IMR-90 (cell line): ENCODE results near the gene CD1D. TPM values are rescaled to one million over a fixed set of nuclear protein-coding genes. Genes with fewer than 3 reads are reported as not detected.

Experiments used
- ATAC-seq: fragments of 200-7000 bp; cut with Tn5 transposase; 2 replicates; pipeline ENCODE4 v1.9.1; 2020; ENCODE audit warnings: low read depth, mild to moderate bottlenecking, moderate library complexity
- BruUV-seq: library from RNA; stranded (reverse); fragments of 400-500 nt; replicated peaks from 2 replicates; lab custom pipeline; 2021; lab: Mats Ljungman, UMichigan
- CTCF ChIA-PET: fragments of 300-600 bp; formaldehyde crosslinking; extraction: SDS; loops from one replicate; lab custom pipeline; 2021; ENCODE audit warnings: antibody characterized with exemption; lab: Yijun Ruan, JAX
- POLR2A ChIA-PET: fragments of 300-600 bp; sonication (Branson Sonifier 250); formaldehyde crosslinking; loops from one replicate; lab custom pipeline; 2022; ENCODE audit warnings: antibody characterized with exemption; ENCODE audit not compliant: unreplicated experiment; lab: Charles Lee
- DNase-seq: peaks from one replicate; pipeline ENCODE4 v3.0.0; 2013
- H2AFZ ChIP-seq: replicated peaks from 2 replicates; pipeline ENCODE3; 2013; ENCODE audit warnings: low read length, mild to moderate bottlenecking; ENCODE audit not compliant: poor library complexity
- H2AK5ac ChIP-seq: 2 replicates; pipeline ENCODE4 v1.6.1; 2013; ENCODE audit warnings: low read depth, low read length, inconsistent platforms
- H2AK9ac ChIP-seq: replicated peaks from 2 replicates; pipeline ENCODE3; 2013; ENCODE audit warnings: mild to moderate bottlenecking, low read depth, low read length, moderate library complexity; ENCODE audit not compliant: poor library complexity
- H2BK120ac ChIP-seq: 2 replicates; pipeline ENCODE4 v1.6.1; 2013; ENCODE audit warnings: low read depth, low read length, inconsistent platforms
- H2BK15ac ChIP-seq: 3 replicates; pipeline ENCODE4 v1.6.1; 2013; ENCODE audit warnings: low read depth, low read length, inconsistent platforms
- H2BK20ac ChIP-seq: 2 replicates; pipeline ENCODE4 v1.6.1; 2013; ENCODE audit warnings: low read depth, mild to moderate bottlenecking, inconsistent platforms, low read length, moderate library complexity
- H2BK5ac ChIP-seq: 2 replicates; pipeline ENCODE4 v1.6.1; 2013; ENCODE audit warnings: mild to moderate bottlenecking, low read depth, low read length, inconsistent platforms; ENCODE audit not compliant: poor library complexity, severe bottlenecking
- H3K14ac ChIP-seq: replicated peaks from 2 replicates; pipeline ENCODE4 v1.6.1; 2013; ENCODE audit warnings: low read depth, low read length, inconsistent platforms
- H3K18ac ChIP-seq: 2 replicates; pipeline ENCODE4 v1.6.1; 2013; ENCODE audit warnings: low read depth, low read length, control low read depth
- H3K23ac ChIP-seq: 2 replicates; pipeline ENCODE4 v1.6.1; 2013; ENCODE audit warnings: low read depth, low read length, inconsistent platforms
- H3K27ac ChIP-seq: 2 replicates; pipeline ENCODE4 v1.5.1; 2013; ENCODE audit warnings: mild to moderate bottlenecking, control low read depth, low read length; ENCODE audit not compliant: insufficient read depth
- H3K27me3 ChIP-seq: 2 replicates; pipeline ENCODE4 v1.6.1; 2013; ENCODE audit warnings: low read length; ENCODE audit not compliant: control insufficient read depth, insufficient read depth
- H3K36me3 ChIP-seq: 2 replicates; pipeline ENCODE4 v1.6.1; 2013; ENCODE audit warnings: low read length, mixed read lengths; ENCODE audit not compliant: control insufficient read depth, insufficient read depth
- H3K4ac ChIP-seq: 2 replicates; pipeline ENCODE4 v1.6.1; 2013; ENCODE audit warnings: low read depth, low read length, inconsistent platforms
- H3K4me1 ChIP-seq: 2 replicates; pipeline ENCODE4 v1.6.1; 2013; ENCODE audit warnings: low read length, mixed read lengths; ENCODE audit not compliant: control insufficient read depth, insufficient read depth
- H3K4me2 ChIP-seq: 2 replicates; pipeline ENCODE4 v1.6.1; 2013; ENCODE audit warnings: low read depth, mild to moderate bottlenecking, control low read depth, low read length, moderate library complexity
- H3K4me3 ChIP-seq: 2 replicates; pipeline ENCODE4 v1.5.1; 2013; ENCODE audit warnings: low read depth, mild to moderate bottlenecking, control low read depth, low read length, moderate library complexity; ENCODE audit not compliant: insufficient read depth
- H3K56ac ChIP-seq: 2 replicates; pipeline ENCODE4 v1.6.1; 2013; ENCODE audit warnings: low read length, inconsistent platforms; ENCODE audit not compliant: insufficient read depth; ENCODE audit errors: extremely low read depth
- H3K79me1 ChIP-seq, 2 experiments: 2 replicates each; pipeline ENCODE4 v1.6.1; 2013; ENCODE audit warnings: low read length in 2 of 2, inconsistent platforms in 1 of 2, low read depth in 1 of 2
- H3K9ac ChIP-seq: 2 replicates; pipeline ENCODE4 v1.6.1; 2013; ENCODE audit warnings: low read depth, low read length, control low read depth
- H3K9me1 ChIP-seq: 2 replicates; pipeline ENCODE4 v1.6.1; 2013; ENCODE audit warnings: low read length, inconsistent platforms; ENCODE audit not compliant: insufficient read depth
- H3K9me3 ChIP-seq: 2 replicates; pipeline ENCODE4 v1.6.1; 2013; ENCODE audit warnings: low read length; ENCODE audit not compliant: control insufficient read depth, insufficient read depth
- H4K20me1 ChIP-seq: 2 replicates; pipeline ENCODE4 v1.6.1; 2013; ENCODE audit warnings: low read length, inconsistent platforms; ENCODE audit not compliant: insufficient read depth
- H4K5ac ChIP-seq: 2 replicates; pipeline ENCODE4 v1.6.1; 2013; ENCODE audit warnings: mild to moderate bottlenecking, low read depth, low read length, control low read depth
- H4K8ac ChIP-seq, 2 experiments: 2 replicates each; pipeline ENCODE4 v1.6.1; 2013; ENCODE audit warnings: low read depth in 2 of 2, low read length in 2 of 2, control low read depth in 1 of 2, inconsistent platforms in 1 of 2
- H4K91ac ChIP-seq: 2 replicates; pipeline ENCODE4 v1.6.1; 2013; ENCODE audit warnings: low read depth, low read length, inconsistent platforms; ENCODE audit not compliant: insufficient read depth
- CEBPB ChIP-seq: IDR thresholded peaks from 2 replicates; pipeline ENCODE4 v1.6.1; 2012; ENCODE audit warnings: low read depth, low read length, improper control_type of control experiment
- CHD1 ChIP-seq: IDR thresholded peaks from 2 replicates; pipeline ENCODE4 v1.6.1; 2012; ENCODE audit warnings: low read depth, low read length, improper control_type of control experiment
- CTCF ChIP-seq: conservative IDR thresholded peaks from 2 replicates; pipeline ENCODE4 v1.5.1; 2012; ENCODE audit warnings: mild to moderate bottlenecking, low read depth, low read length, improper control_type of control experiment
- ELK1 ChIP-seq: fragments of 150-350 bp; IDR thresholded peaks from 2 replicates; pipeline ENCODE4 v1.6.1; 2016; ENCODE audit warnings: low read depth, mild to moderate bottlenecking, low read length, moderate library complexity, borderline replicate concordance
- FOS ChIP-seq: fragments of 150-350 bp; IDR thresholded peaks from 2 replicates; pipeline ENCODE4 v1.6.1; 2016; ENCODE audit warnings: low read depth, low read length
- MAFK ChIP-seq: IDR thresholded peaks from 2 replicates; pipeline ENCODE4 v1.6.1; 2012; ENCODE audit warnings: low read depth, low read length, improper control_type of control experiment
- MAZ ChIP-seq: IDR thresholded peaks from 2 replicates; pipeline ENCODE4 v1.6.1; 2012; ENCODE audit warnings: low read depth, mild to moderate bottlenecking, low read length, improper control_type of control experiment, moderate library complexity, borderline replicate concordance
- MXI1 ChIP-seq: IDR thresholded peaks from 2 replicates; pipeline ENCODE4 v1.6.1; 2012; ENCODE audit warnings: low read depth, mild to moderate bottlenecking, low read length, moderate library complexity, borderline replicate concordance
- NFE2L2 ChIP-seq: fragments of 150-350 bp; IDR thresholded peaks from 2 replicates; pipeline ENCODE4 v1.6.1; 2016; ENCODE audit warnings: low read depth, mild to moderate bottlenecking, low read length
- RAD21 ChIP-seq: IDR thresholded peaks from 2 replicates; pipeline ENCODE4 v1.6.1; 2012; ENCODE audit warnings: low read length, improper control_type of control experiment
- RCOR1 ChIP-seq: IDR thresholded peaks from 2 replicates; pipeline ENCODE4 v1.6.1; 2012; ENCODE audit warnings: mild to moderate bottlenecking, low read length, improper control_type of control experiment; ENCODE audit not compliant: insufficient replicate concordance
- RFX5 ChIP-seq: IDR thresholded peaks from 2 replicates; pipeline ENCODE4 v1.8.0; 2012; ENCODE audit warnings: low read depth, mild to moderate bottlenecking, low read length, moderate library complexity
- SMC3 ChIP-seq: fragments of 150-350 bp; IDR thresholded peaks from 2 replicates; pipeline ENCODE4 v1.6.1; 2016; ENCODE audit warnings: low read depth, mild to moderate bottlenecking, antibody characterized with exemption, low read length, moderate library complexity
- USF2 ChIP-seq: fragments of 150-350 bp; IDR thresholded peaks from 2 replicates; pipeline ENCODE4 v1.6.1; 2017; ENCODE audit warnings: mild to moderate bottlenecking, antibody characterized with exemption, low read length, low read depth
- dilution Hi-C: fragments of 300-500 bp; cut with HindIII; formaldehyde crosslinking; loops from one replicate; pipeline ENCODE4 v1.14.3; 2018; ENCODE audit warnings: low sequenced_read_pairs; ENCODE audit not compliant: unreplicated experiment
- in situ Hi-C: fragments of 300-500 bp; cut with MboI; formaldehyde crosslinking; loops from 3 replicates; pipeline ENCODE4 v1.14.3; 2019; ENCODE audit warnings: low sequenced_read_pairs, inconsistent platforms, mixed read lengths
- intact Hi-C: fragments of 100-400 bp; cut with micrococcal nuclease; formaldehyde crosslinking; loops from 2 replicates; pipeline ENCODE4 v1.10.0; 2022
- polyA plus RNA-seq, 3 experiments: library from polyadenylated mRNA; depleted of rRNA; stranded (reverse); fragments of >200 nt; gene quantifications; 2 replicates each; pipeline ENCODE4 v1.2.3, GENCODE V29; 2012; ENCODE audit warnings: low replicate concordance in 1 of 3
- total RNA-seq: library from RNA; depleted of rRNA; stranded (reverse); fragments of >200 nt; gene quantifications from 2 replicates; pipeline ENCODE4 v1.2.3, GENCODE V29; 2012

Gene CD1D
- total and polyA plus RNA-seq, 2 of the 4 experiments (the other 2 are of a cell fraction): not detected

GRCh38 chr1:158196461-158196860 lies 15.8 kb downstream of the CD1D start:
- no peak overlapping the region for H2AFZ ChIP-seq
- no peak overlapping the region for H2AK5ac ChIP-seq
- intact Hi-C loops: no loop called here
- no TSS peak for BruUV-seq
- in situ Hi-C loops: no loop called here
- no peak overlapping the region for H3K9ac ChIP-seq
- no peaks in the 10 kb centered on the region for H3K36me3 ChIP-seq
- H3K79me1 ChIP-seq: no peaks in the 10 kb centered on the region
- ATAC-seq (no peak), DNase-seq (no peak)
- no peak overlapping the region for H3K4me2 ChIP-seq
- no peaks in the 10 kb centered on the region for H4K20me1 ChIP-seq
- H3K56ac ChIP-seq: no peak overlapping the region
- no peak overlapping the region for H2BK20ac ChIP-seq
- H2BK5ac ChIP-seq: no peak overlapping the region
- H3K9me3 ChIP-seq: no peaks in the 10 kb centered on the region
- no peak overlapping the region for H4K91ac ChIP-seq
- H3K4ac ChIP-seq: no peak overlapping the region
- H4K5ac ChIP-seq: no peak overlapping the region
- no peak overlapping the region for H3K27ac ChIP-seq
- dilution Hi-C loops: no loop called here
- H2AK9ac ChIP-seq: no peak overlapping the region
- no peak overlapping the region for H4K8ac ChIP-seq
- no peak overlapping the region for H3K14ac ChIP-seq
- no peak overlapping the region for H3K23ac ChIP-seq
- no peak overlapping the region for H2BK120ac ChIP-seq
- no peak overlapping the region for H3K4me3 ChIP-seq
- H3K4me1 ChIP-seq: no peaks in the 10 kb centered on the region
- TF ChIP-seq RCOR1: no peak
- no peak for TF ChIP-seq MXI1
- TF ChIP-seq NFE2L2: no peak
- TF ChIP-seq CTCF: no peak
- no peak for TF ChIP-seq USF2
- no peak for TF ChIP-seq CHD1
- TF ChIP-seq FOS: no peak
- TF ChIP-seq RAD21: no peak
- TF ChIP-seq CEBPB: no peak
- TF ChIP-seq RFX5: no peak
- no peak for TF ChIP-seq MAZ
- no peak for TF ChIP-seq MAFK
- no peak for TF ChIP-seq ELK1
- no peak for TF ChIP-seq SMC3
- no peaks in the 10 kb centered on the region for H3K9me1 ChIP-seq
- no peak overlapping the region for H3K18ac ChIP-seq
- CTCF ChIA-PET: no interaction called here
- POLR2A ChIA-PET: interaction anchor here (0.7 kb wide), 1 partner anchor 517 kb away, joined by 3 read pairs; no protein-coding TSS in a partner anchor
- H2BK15ac ChIP-seq: no peak overlapping the region
- no peaks in the 10 kb centered on the region; the same call in 1 of the 2 replicates for H3K27me3 ChIP-seq
